Cortex of kidney (tissue), 1 donor: ENCODE results near the gene RFESD.
"Not testable (repeated sequence)": the region's sequence is repeated elsewhere in the genome, so short reads cannot be mapped to it uniquely, and the experiment has no call there.

Experiments used
- DNase-seq: peaks from one replicate; lab custom pipeline; 2025; lab: John Stamatoyannopoulos, UW

Gene RFESD

DNA sequence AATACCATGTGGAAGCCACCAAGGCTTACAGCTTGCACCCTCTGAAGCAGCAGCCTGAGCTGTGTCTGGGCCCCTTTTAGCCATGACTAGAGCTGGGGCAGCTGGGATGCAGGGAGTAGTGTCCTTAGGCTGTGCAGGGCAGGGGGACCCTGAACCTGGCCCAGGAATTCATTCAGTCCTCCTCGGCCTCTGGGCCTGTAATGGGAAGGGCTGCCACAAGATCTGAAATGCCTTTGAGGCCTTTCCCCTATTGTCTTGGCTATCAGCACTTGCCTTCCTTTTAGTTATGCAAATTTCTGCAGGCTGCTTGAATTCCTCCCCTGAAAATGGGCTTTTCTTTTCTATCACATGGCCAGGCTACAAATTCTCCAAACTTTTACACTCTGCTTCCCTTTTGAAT, 17.6 kb upstream of the RFESD start:
- DNase-seq, result no peak

DNA sequence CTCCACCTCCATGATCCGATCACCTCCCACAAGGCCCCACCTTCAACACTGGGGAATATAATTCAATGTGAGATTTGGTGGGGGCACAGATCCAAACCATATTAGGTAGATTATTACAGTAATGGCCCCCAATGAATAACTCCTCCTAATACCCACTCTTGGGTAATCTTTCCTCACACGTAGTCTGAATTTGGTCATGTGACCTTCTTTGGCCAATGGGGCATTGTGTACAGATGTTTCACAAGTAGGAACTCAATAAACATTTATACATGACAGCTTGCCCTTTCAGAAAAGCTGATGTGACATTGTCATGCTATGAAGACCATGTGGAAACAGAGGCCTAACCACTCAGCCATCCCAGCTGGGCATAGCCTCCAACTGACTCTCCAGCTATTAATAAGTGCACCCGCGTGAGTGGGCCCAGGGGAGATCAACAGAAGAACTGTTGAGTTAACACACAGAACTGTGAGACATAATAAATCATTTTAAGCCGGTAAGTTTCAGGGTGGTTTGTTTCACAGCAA, 16.1 kb upstream of the RFESD start:
- no peak for DNase-seq

- no peak for DNase-seq
Observed at GRCh38 chr5:95631255-95631958, 15.2 kb upstream of the RFESD start.

DNA sequence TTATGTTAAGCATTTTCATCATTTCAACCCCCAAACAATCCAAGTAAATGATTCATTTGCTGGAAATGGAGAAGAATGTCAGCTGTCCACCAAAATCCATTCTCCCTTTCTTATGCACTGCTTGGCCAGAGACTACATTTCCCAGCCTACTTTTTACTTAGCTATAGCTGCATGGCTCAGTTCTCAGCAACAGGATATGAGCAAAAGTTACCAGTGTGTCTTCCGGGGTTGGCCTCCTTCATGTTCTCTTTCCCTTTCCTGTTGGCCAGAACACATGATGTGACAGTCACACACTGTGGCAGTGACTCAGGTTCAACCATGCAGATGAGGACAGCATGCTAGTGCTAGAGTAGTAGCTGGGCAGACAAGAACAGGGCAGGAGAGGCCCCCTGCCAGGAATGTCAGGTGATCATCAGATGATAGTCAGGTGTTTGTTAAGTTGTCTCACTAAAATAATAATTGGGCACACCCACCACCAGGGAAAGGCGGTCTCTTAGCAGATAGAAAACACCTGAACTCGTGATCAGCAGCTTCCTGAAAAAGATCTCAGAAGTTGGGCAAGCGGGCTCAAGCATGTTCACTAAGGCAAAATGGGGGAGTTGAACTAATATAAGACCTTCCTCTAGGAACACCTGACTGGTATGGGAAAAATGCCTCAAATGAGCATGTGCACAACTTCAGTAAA, 14.4 kb upstream of the RFESD start:
- no peak for DNase-seq

- DNase-seq, result not testable (repeated sequence)
Observed at GRCh38 chr5:95632942-95633341, 13.6 kb upstream of the RFESD start.

DNA sequence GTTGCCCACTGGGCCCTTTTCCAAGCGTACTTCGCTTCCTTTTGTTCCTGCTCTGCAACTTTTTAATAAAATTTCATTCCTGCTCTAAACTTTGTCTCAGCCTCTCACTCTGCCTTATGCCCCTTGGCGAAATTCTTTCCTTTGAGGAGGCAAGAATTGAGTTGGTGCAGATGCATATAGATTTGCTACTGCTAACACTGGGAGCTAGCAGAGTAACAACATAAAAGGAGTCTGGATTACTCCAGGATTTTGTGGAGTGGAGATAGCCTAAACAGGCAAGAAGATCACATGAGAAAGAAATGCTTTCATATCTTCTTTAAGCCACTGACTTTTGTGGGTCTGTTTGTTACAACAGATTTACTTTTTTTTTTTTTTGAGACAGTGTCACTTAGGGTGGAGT, 12.9 kb upstream of the RFESD start:
- DNase-seq, result no peak

- DNase-seq, result no peak
Observed at GRCh38 chr5:95634081-95634480, 12.5 kb upstream of the RFESD start.

- no peak for DNase-seq
Observed at GRCh38 chr5:95638632-95639031, 7.9 kb upstream of the RFESD start.

- no peak for DNase-seq
Observed at GRCh38 chr5:95641741-95642220, 4.8 kb upstream of the RFESD start.

DNA sequence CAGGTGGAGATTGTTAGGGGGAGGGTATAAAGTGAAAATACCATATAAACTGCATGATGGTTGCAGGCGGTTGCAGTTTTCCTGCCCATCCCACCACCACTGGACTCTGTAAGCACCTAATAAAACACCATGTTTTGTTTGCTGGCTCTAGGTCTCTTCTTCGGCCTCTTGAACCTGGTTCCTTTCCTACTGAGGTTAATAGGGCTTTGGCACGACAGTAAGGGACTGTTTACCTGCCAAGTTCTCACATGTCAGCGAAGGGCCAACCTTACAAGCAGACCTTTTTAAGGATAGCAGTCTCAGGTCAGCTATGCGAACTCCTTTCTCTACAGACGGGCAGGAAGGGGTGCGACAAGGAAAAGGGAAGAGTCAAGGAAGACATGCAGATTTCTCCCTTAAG, 3.4 kb upstream of the RFESD start:
- no peak for DNase-seq

DNA sequence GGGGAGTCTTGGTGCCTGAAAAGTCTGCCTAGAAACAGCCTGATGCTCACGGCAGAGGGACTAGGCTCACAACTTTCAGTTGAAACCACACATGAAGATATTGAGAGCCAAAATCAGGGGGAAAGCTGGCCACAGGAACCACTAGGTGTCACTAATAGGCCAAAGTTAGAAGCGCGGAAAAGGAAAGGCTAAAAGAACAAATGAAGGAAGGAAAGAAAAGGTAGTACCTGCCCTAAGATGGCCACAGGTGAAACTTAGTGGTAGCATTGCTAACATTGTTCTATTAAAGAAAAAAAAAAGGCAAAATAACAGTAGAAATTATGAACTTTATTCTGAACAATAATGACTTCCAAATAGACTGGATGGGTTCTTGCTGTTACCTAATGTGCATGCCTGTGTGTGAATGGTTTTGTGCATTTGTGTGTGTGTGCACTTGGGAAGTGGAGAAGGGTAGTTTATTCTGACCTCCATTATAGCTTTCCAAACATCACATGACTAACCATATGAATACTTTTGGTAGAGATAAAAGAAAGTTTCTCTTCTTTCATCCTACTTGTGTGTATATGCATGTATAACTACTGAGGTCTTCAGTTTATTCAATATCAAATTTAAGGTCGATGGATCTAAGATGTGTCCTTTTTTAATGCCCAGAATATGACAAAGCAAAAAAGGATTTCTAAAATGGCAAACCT, 2.1 kb upstream of the RFESD start:
- DNase-seq, result no peak

DNA sequence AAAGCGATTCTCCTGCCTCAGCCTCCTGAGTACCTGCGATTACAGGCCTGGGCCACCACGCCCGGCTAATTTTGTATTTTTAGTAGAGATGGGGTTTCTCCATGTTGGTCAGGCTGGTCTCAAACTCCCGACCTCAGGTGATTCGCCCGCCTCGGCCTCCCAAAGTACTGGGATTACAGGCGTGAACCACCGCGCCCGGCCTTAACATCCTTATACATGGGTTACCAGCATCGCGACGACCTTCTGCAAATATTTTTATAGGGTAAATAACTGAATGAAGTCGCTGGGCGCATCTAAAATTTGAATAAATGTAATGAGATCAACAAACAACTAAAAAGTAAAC, 380 bp upstream of the RFESD start:
- DNase-seq, result not testable (repeated sequence)

DNA sequence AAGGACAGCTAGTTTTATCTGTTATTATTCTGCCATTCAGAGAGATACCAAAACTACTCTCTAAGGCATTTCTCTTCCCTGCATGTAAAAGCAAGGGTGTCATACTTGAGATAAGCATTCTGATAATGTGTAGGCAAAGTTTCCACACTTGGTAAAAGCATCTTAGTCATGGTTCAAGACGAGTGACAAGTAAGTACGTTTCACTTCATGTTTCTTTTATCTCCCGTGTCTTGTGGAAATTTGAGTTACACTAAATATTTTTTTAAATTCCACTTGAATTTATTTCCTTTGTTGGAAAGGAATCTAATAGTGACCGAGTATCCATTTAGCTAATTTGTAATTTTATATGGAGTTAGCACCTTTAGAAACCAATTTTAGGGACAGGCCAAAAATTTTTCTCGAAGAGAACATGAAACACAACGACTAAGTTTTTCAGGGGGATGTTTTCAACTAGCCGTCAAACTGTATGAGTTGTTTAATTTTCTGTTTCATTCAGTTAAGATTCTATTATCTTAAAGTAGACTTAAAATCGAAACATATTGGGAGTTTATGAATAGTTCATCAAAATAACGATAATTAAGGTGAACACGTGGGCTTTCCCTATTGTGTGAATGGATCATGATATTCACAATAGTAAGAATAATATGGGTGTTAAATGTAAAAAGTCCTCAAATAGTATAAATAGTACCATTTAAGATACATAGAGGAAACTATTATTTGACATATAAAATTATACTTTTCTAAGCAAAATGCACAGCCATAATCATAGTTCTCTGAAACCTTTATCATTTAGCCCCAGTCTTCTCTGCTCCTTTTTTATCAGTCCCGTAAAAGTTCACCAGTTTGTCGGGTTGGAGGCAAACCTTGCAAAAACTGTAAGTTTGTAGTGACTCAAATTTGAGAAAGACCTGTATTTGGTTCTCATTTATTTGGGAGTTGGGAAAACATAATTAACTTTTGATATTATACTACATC, 1.6 kb downstream of the RFESD start:
- DNase-seq, result no peak

GRCh38 chr5:95649274-95649673, 2.7 kb downstream of the RFESD start:
- DNase-seq, result no peak

- no peak for DNase-seq
Observed at GRCh38 chr5:95649842-95650620, 3.5 kb downstream of the RFESD start.

GRCh38 chr5:95652849-95653248, 6.3 kb downstream of the RFESD start:
- DNase-seq, result no peak

- no peak for DNase-seq
Observed at GRCh38 chr5:95654196-95654595, 7.6 kb downstream of the RFESD start.

DNA sequence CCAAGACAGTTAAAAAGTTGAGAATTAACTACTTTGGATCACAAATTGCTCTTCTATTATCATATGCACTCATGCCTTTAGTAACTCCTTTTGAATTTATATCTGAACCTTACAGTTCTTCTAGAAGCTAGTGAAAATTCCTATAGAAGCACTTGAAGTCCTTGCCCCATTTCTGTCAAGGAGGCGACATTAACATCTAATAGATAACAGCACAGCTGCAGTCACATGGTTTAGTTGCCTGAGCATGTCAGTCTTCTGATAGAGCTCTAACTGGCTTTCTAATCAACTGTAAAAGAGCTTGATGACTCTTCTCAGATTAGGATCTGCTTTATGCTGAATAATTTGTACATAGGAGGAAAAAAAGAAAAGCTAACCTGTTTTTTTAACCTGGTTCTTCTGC, 9.0 kb downstream of the RFESD start:
- no peak for DNase-seq

DNA sequence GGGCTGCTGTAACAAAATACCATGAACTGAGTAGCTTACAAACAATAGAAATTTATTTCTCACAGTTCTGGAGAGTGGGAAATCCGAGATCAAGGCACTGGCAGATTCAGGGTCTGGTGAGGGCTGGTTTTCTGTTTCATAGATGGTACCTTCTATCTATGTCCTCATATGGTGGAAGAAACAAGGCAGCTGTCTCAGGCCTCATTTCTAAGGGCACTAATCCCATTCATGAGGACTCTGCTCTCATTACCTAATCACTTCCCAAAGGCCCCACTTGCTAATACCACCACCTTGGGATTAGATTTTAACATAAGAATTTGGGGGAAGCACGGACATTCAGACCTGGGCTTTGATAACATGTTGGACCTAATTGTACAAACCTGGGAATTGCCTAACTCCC, 13.5 kb downstream of the RFESD start:
- DNase-seq, result no peak

- no peak for DNase-seq
Observed at GRCh38 chr5:95662946-95663345, 16.4 kb downstream of the RFESD start.

GRCh38 chr5:95664204-95664786, 17.7 kb downstream of the RFESD start:
- no peak for DNase-seq
